Lower lobe of right lung (tissue), 2 donors: ENCODE measurements around the gene PPEF2. TPM values are rescaled to one million over a fixed set of nuclear protein-coding genes. Genes with fewer than 3 reads are reported as not detected.
A peak's percentile ranks its signal among the peaks of the same experiment; 100 is the strongest.
"Not testable (repeated sequence)": the region's sequence is repeated elsewhere in the genome, so short reads cannot be mapped to it uniquely, and the experiment has no call there.

Experiments
- ATAC-seq, 2 donors: fragments of 200-7000 bp; cut with Tn5 transposase; one replicate each; pipeline ENCODE4 v1.9.1; 2020 to 2022; ENCODE audit warnings: mild to moderate bottlenecking in 2 of 2, moderate library complexity in 2 of 2
- DNase-seq: peaks from one replicate; pipeline ENCODE4 v3.0.0-alpha.2; 2020
- H3K27ac ChIP-seq: fragments of 200-600 bp; one replicate; pipeline ENCODE4 v1.8.0; 2022
- H3K27me3 ChIP-seq: fragments of 200-600 bp; one replicate; pipeline ENCODE4 v1.8.0; 2022; ENCODE audit warnings: low read depth
- H3K36me3 ChIP-seq: fragments of 200-600 bp; one replicate; pipeline ENCODE4 v1.8.0; 2022; ENCODE audit warnings: mild to moderate bottlenecking
- H3K4me1 ChIP-seq: fragments of 200-600 bp; one replicate; pipeline ENCODE4 v1.8.0; 2022
- H3K4me3 ChIP-seq: fragments of 200-600 bp; one replicate; pipeline ENCODE4 v1.8.0; 2022; ENCODE audit warnings: mild to moderate bottlenecking
- H3K9me3 ChIP-seq: fragments of 200-600 bp; one replicate; pipeline ENCODE4 v1.8.0; 2022
- intact Hi-C: fragments of 100-400 bp; cut with DNase I; formaldehyde crosslinking; loops from one replicate; pipeline ENCODE4 v1.11.0; 2022
- total RNA-seq: library from RNA; stranded (reverse); fragmentation: NEBNext Ultra II Directional; extraction: Animal tissue kit (Norgen Biotek cat#: 25700); gene quantifications from one replicate; pipeline ENCODE4 v1.2.1, GENCODE V29; 2021
- TF ChIP-seq, protein P1 (sequence below): fragments of 200-600 bp; IDR thresholded peaks from one replicate; pipeline ENCODE4 v1.8.0; 2022; ENCODE audit warnings: antibody characterized with exemption, mild to moderate bottlenecking
- donor health status: DM: no; HTN: yes; CAD: no; lungs with severe emphysema.

Gene PPEF2
- total RNA-seq, 1 donor from 2014 or later = not detected

DNA sequence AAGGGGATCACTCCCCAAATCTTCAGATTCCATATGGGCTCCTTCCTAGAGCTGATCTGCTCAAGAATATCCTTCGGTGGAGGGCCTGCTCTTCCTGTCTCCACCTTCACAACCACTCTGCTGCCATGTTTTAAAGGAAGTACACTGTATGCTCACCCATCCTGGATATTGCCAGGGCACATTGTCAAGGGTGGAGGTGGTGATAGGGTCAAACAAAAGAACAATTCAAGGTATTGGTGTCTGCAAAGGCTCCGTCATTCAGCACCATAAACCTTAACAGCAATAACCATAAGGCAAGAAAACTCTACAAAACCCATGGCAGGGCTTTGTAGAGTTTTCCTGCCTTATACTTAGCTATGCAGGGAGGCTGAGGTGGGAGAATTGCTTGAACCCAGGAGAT lies 19.7 kb upstream of the PPEF2 start:
- H3K4me3 ChIP-seq = no peak overlapping the region
- H3K27ac ChIP-seq = no peak overlapping the region
- TF ChIP-seq, protein P1, sequence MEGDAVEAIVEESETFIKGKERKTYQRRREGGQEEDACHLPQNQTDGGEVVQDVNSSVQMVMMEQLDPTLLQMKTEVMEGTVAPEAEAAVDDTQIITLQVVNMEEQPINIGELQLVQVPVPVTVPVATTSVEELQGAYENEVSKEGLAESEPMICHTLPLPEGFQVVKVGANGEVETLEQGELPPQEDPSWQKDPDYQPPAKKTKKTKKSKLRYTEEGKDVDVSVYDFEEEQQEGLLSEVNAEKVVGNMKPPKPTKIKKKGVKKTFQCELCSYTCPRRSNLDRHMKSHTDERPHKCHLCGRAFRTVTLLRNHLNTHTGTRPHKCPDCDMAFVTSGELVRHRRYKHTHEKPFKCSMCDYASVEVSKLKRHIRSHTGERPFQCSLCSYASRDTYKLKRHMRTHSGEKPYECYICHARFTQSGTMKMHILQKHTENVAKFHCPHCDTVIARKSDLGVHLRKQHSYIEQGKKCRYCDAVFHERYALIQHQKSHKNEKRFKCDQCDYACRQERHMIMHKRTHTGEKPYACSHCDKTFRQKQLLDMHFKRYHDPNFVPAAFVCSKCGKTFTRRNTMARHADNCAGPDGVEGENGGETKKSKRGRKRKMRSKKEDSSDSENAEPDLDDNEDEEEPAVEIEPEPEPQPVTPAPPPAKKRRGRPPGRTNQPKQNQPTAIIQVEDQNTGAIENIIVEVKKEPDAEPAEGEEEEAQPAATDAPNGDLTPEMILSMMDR = no peak
- ATAC-seq (no peak), DNase-seq (no peak)
- H3K4me1 ChIP-seq = no peaks in the 10 kb centered on the region
- intact Hi-C loops = no loop called here
- H3K36me3 ChIP-seq = peaks cover 46% of the 10 kb centered on the region
- H3K27me3 ChIP-seq = no peaks in the 10 kb centered on the region
- no peaks in the 10 kb centered on the region for H3K9me3 ChIP-seq

DNA sequence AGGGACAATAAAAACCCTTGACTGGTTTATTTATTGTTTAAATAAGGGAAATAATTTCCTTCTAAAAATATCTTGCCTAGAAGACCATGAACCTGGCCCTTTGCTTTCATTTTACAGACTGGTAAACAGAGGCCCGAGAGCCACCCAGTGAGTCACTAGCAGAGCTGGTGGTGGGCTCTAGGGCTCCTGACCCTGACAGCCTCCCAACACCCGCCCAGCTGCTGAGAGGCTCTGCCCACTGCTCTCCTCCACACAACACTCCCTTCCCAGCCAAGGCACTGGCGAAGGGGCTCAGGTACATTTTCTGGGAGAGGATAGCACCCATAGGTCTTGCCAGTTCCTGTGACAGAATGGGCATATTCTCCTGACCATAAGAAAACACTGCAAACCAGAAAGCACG lies 18.1 kb upstream of the PPEF2 start:
- no peak for ATAC-seq
- no peaks in the 10 kb centered on the region for H3K27me3 ChIP-seq
- no peaks in the 10 kb centered on the region for H3K9me3 ChIP-seq
- H3K4me3 ChIP-seq = no peak overlapping the region
- intact Hi-C loops = no loop called here
- H3K27ac ChIP-seq = no peak overlapping the region
- no peak for DNase-seq
- peaks cover 48% of the 10 kb centered on the region for H3K36me3 ChIP-seq
- TF ChIP-seq, protein P1 = no peak
- H3K4me1 ChIP-seq = no peaks in the 10 kb centered on the region

DNA sequence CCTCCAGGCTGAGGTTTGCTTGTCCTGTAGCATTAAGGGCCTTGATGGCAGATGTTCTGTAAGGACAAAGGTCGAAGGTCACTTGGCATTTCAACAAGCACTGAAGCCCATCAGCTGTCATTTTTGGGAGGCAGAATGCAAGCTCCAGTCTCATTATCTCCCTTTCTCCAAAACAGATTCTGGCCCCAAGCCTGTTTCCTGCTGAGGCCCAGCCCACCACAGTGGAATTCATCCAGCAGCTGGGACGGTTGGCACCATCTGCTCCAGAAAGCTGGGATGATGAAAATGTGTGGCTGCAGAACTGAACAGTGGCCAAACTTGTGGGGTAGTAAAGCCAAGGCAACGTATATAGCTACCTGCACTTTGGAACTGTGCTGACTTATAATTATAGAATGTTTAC lies 17.7 kb upstream of the PPEF2 start:
- intact Hi-C loops = no loop called here
- Histone ChIP-seq H3K27me3 (no peaks in the 10 kb centered on the region), H3K9me3 (no peaks in the 10 kb centered on the region), H3K36me3 (peaks cover 52% of the 10 kb centered on the region), H3K27ac (no peak overlapping the region), H3K4me1 (no peaks in the 10 kb centered on the region), H3K4me3 (no peak overlapping the region)
- TF ChIP-seq, protein P1 = no peak
- no peak for DNase-seq
- ATAC-seq = no peak

DNA sequence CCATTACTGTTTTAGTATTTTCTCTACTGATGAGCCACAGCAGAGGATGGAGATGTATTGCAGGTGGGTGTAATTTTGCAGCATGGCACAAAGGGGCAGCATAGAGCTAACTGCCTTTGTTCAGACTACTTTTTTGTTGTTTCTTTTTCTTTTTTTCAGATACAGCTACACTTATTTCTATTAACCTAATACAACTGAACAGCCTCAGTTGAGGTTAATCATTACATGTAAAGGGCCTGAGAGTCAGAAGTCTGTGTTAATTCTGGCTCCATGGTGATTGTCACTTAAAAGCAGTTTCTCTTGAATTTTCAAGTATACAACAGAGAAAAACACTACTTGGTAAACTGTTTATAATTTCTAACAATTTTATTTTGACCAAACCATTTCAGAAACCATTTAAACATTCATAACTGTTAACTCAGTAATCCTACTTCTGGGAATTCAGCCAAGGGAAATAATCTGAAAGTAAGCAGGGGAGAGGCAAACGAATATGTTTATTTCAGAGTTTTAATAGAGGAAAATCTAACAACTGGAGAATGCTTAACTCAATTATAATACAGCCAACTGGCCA lies 13.9 kb upstream of the PPEF2 start:
- no peak overlapping the region for H3K27ac ChIP-seq
- ATAC-seq (peak; percentile 76 to 79), DNase-seq (no peak)
- H3K4me3 ChIP-seq = no peak overlapping the region
- no peaks in the 10 kb centered on the region for H3K27me3 ChIP-seq
- intact Hi-C loops = no loop called here
- H3K36me3 ChIP-seq = peaks cover 49% of the 10 kb centered on the region
- no peaks in the 10 kb centered on the region for H3K4me1 ChIP-seq
- TF ChIP-seq, protein P1 = peak; percentile 72
- no peaks in the 10 kb centered on the region for H3K9me3 ChIP-seq

DNA sequence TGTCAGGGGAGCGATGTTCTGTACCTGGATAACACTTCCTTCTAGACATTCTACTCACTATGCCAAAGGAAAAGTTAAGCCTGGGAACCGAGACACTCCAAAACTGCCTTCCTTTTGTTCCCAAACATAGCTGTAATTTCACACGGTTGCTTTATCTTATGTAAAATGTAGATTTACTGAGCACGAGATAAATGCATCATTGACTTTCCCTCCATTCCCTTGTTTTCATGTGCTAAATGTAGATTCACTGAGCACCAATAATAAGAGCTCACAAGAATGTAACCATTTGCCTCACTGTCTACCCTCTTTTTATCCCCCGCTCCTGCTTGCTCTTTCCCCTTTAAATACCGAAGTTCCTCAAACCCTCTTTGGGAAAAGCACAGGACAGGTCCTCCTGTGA lies 10.7 kb upstream of the PPEF2 start:
- Histone ChIP-seq H3K27me3 (no peaks in the 10 kb centered on the region), H3K27ac (no peak overlapping the region), H3K9me3 (no peaks in the 10 kb centered on the region), H3K4me1 (no peaks in the 10 kb centered on the region), H3K4me3 (no peak overlapping the region), H3K36me3 (peaks cover 17% of the 10 kb centered on the region)
- ATAC-seq (no peak), DNase-seq (no peak)
- intact Hi-C loops = no loop called here
- TF ChIP-seq, protein P1 = no peak

DNA sequence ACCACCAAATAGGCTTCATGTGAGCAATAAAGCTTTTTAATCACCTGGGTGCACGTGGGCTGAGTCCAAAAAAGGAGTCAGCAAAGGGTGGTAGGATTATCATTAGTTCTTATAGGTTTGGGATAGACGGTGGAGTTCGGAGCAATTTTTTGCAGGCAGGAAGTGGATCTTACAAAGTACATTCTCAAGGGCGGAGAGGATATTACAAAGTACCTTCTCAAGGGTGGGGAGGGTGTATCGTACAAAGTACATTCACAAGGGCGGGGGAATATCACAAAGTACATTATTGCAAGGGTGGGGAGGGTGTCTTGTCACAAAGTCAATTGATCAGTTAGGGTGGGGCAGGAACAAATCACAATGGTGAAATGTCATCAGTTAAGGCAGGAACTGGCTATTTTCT lies 8.6 kb upstream of the PPEF2 start:
- DNase-seq, H3K27ac ChIP-seq, H3K9me3 ChIP-seq, H3K4me1 ChIP-seq, ATAC-seq, intact Hi-C loops, H3K27me3 ChIP-seq, H3K4me3 ChIP-seq: not testable (repeated sequence)
- peaks cover 11% of the 10 kb centered on the region for H3K36me3 ChIP-seq
